GM12874 (cell line): ENCODE results near the gene IER5.

ENCODE experiments used
- CTCF ChIP-seq: IDR thresholded peaks from 2 replicates; pipeline ENCODE4 v1.5.1; 2011; ENCODE audit warnings: low read depth, mild to moderate bottlenecking, control low read depth, low read length, moderate library complexity; ENCODE audit not compliant: insufficient read depth

Gene IER5

GRCh38 chr1:181121498-181121897, 33.0 kb downstream of the IER5 start:
- no peak for TF ChIP-seq CTCF

- no peak for TF ChIP-seq CTCF
These were observed 33.7 kb downstream of the IER5 start for GRCh38 chr1:181122222-181122621.

GRCh38 chr1:181123173-181123572, 34.7 kb downstream of the IER5 start:
- no peak for TF ChIP-seq CTCF

DNA sequence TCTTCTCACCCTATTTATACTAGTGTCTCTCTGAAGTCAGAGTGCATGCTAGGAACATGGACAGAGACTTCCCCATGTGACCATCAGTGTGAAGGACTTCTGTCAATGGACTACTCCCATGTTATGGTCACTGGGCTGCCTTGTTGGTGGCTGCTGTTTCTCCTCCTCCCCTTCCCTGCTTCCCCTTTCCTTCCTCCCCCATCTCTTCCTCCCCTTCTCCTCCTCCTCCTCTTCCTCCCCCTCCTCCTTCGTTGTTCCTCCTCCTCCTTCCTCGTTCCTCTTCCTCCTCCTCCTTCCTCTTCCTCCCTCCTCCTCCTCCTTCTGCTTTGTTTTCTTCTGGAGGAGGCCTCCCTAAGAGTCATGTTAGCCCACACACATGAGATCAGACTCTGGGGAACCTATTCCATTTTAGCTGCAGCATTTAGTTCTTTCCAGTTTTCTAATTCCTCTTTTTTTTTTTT, 35.8 kb downstream of the IER5 start:
- TF ChIP-seq CTCF = no peak

- no peak for TF ChIP-seq CTCF
These were observed 37.8 kb downstream of the IER5 start for GRCh38 chr1:181126289-181126688.

DNA sequence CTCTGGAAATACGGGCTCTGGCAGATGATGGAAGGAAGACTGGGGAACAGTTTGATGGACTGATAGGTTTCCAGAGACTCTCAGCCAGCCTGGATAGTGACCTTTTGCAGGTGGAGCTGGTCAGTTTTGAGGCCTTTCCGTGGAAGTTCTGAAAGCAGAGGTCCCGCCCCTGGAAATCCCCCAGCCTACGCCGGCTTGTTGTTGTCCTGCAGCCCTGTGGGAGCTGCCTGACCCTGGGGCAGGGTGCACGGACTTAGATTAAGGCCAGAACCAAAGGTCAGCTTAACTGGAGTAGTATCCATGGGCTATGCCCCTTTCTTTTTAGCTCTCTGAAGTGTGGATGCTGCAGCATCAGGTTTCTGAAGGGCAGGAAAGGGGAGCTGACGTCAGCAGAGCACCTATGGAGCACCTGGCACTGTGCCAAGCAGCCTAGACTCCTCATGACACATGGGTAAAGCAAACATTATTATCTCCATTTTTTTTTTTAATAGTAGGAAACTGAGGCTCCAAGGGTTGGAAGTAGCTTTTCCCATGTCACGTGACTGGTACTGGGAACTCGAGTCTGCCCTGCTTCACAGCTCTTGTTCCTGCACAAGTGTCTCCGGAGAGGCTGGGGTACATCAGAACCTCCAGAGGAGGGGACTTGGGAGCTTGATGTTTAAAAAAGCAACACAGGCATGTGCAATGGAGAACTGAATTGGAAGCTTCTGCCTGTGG, 38.5 kb downstream of the IER5 start:
- no peak for TF ChIP-seq CTCF

GRCh38 chr1:181127898-181128453, 39.5 kb downstream of the IER5 start:
- no peak for TF ChIP-seq CTCF
